K562 (cell line): Measurements from ENCODE around the gene HELZ2. TPM values are rescaled to one million over a fixed set of nuclear protein-coding genes. Genes with fewer than 3 reads are reported as not detected.

ENCODE experiments used
- ATAC-seq: fragments of 200-7000 bp; cut with Tn5 transposase; 3 replicates; pipeline ENCODE4 v1.9.1; 2020; ENCODE audit warnings: moderate library complexity
- BruUV-seq: library from RNA; stranded (reverse); fragments of 400-500 nt; replicated peaks from 2 replicates; lab custom pipeline; 2021; lab: Mats Ljungman, UMichigan
- CTCF ChIA-PET: fragments of 300-600 bp; formaldehyde crosslinking; extraction: SDS; loops from one replicate; lab custom pipeline; 2021; ENCODE audit warnings: low intra/inter-chr PET ratio; lab: Yijun Ruan, JAX
- POLR2A ChIA-PET: fragments of 300-600, 350-650 bp; sonication (Branson Sonifier 250); formaldehyde crosslinking; extraction: SDS; loops from one replicate; lab custom pipeline; 2021; ENCODE audit warnings: antibody characterized with exemption, inconsistent platforms; lab: Yijun Ruan, JAX
- DNase-seq, 4 experiments: peaks; one replicate each; pipeline versions ENCODE4 v3.0.0 to v3.0.0-alpha.2; 2011 to 2018; ENCODE audit warnings: low spot score in 3 of 4, mixed read lengths in 3 of 4; ENCODE audit errors: extremely low read depth in 1 of 4
- FAIRE-seq: peaks from 2 replicates; lab custom pipeline; 2011; peaks lifted over from hg19 to GRCh38; lab: Jason Lieb, UNC
- H2AFZ ChIP-seq: 2 replicates; pipeline ENCODE4 v1.6.0; 2011; ENCODE audit warnings: low read depth, low read length, control low read depth, inconsistent platforms
- H3K27ac ChIP-seq: fragments of 200-600 bp; 3 replicates; pipeline ENCODE4 v1.8.0; 2011; ENCODE audit warnings: low read depth, mild to moderate bottlenecking, control low read depth, inconsistent platforms, low read length, moderate library complexity, mixed read lengths; ENCODE audit errors: extremely low read depth
- H3K27me3 ChIP-seq, 2 experiments: fragments of 300-600 bp in 1 of 2; 2 replicates in 1 of 2; 3 replicates in 1 of 2; pipeline versions ENCODE4 v1.6.0 to v1.8.0; 2011; ENCODE audit warnings: inconsistent platforms in 2 of 2, low read length in 2 of 2, mild to moderate bottlenecking in 1 of 2, mixed read lengths in 1 of 2, moderate library complexity in 1 of 2; ENCODE audit not compliant: control insufficient read depth in 2 of 2, insufficient read depth in 2 of 2
- H3K36me3 ChIP-seq: fragments of 300-600 bp; 3 replicates; pipeline ENCODE4 v1.8.0; 2011; ENCODE audit warnings: mild to moderate bottlenecking, low read length, inconsistent platforms; ENCODE audit not compliant: control insufficient read depth, insufficient read depth
- H3K4me1 ChIP-seq, 2 experiments: fragments of 200-600 bp in 1 of 2; replicated peaks in 1 of 2; 2 replicates in 1 of 2; 3 replicates in 1 of 2; pipeline versions ENCODE4 v1.5.1 to v1.8.0; 2011; ENCODE audit warnings: inconsistent platforms in 2 of 2, low read length in 2 of 2, mild to moderate bottlenecking in 1 of 2, mixed read lengths in 1 of 2, moderate library complexity in 1 of 2; ENCODE audit not compliant: control insufficient read depth in 2 of 2, insufficient read depth in 2 of 2
- H3K4me2 ChIP-seq: 2 replicates; pipeline ENCODE4 v1.6.1; 2011; ENCODE audit warnings: low read length, control low read depth, inconsistent platforms, mixed read lengths; ENCODE audit not compliant: insufficient read depth
- H3K4me3 ChIP-seq: fragments of 200-600 bp; sonication (generic), shearing (Covaris generic); 2 replicates; pipeline ENCODE4 v1.5.1; 2016; ENCODE audit warnings: control low read depth, inconsistent platforms
- H3K79me2 ChIP-seq: fragments of 200-600 bp; 3 replicates; pipeline ENCODE4 v1.8.0; 2011; ENCODE audit warnings: low read length, inconsistent platforms; ENCODE audit not compliant: control insufficient read depth, insufficient read depth
- H3K9ac ChIP-seq, 2 experiments: 2 replicates each; pipeline versions ENCODE4 v1.6.0 to v1.6.1; 2011; ENCODE audit warnings: low read depth in 2 of 2, low read length in 2 of 2, control low read depth in 1 of 2, inconsistent platforms in 1 of 2, mild to moderate bottlenecking in 1 of 2, mixed read lengths in 1 of 2; ENCODE audit not compliant: insufficient read depth in 1 of 2
- H3K9me1 ChIP-seq: one replicate; pipeline ENCODE4 v1.6.0; 2011; ENCODE audit warnings: inconsistent platforms, mild to moderate bottlenecking, low read length, moderate library complexity; ENCODE audit not compliant: control insufficient read depth, insufficient read depth
- H3K9me3 ChIP-seq: replicated peaks from 2 replicates; pipeline ENCODE4 v1.5.1; 2011; ENCODE audit warnings: low read depth, low read length, inconsistent platforms; ENCODE audit not compliant: control insufficient read depth, insufficient read depth
- H4K20me1 ChIP-seq: replicated peaks from 2 replicates; pipeline ENCODE4 v1.6.1; 2011; ENCODE audit warnings: low read length, inconsistent platforms, mixed read lengths; ENCODE audit not compliant: control insufficient read depth, insufficient read depth
- POLR2G ChIP-seq: fragments of 200-400 bp; formaldehyde crosslinking; IDR thresholded peaks from 2 replicates; pipeline ENCODE4 v1.6.1; 2017; ENCODE audit warnings: low read depth, mild to moderate bottlenecking, antibody characterized with exemption, low read length, moderate library complexity
- SNIP1 ChIP-seq: fragments of 450-650 bp; IDR thresholded peaks from 2 replicates; pipeline ENCODE4 v1.7.1; 2017; ENCODE audit warnings: low read depth, mild to moderate bottlenecking
- WGBS: fragments of 100-300 bp; shearing (Covaris generic); methylation state at CpG from one replicate; pipeline ENCODE4 v1.1.6; 2016; ENCODE audit warnings: low coverage, mixed read lengths; ENCODE audit not compliant: insufficient coverage; ENCODE audit errors: missing lambda C conversion rate; 5-methylcytosine and 5-hydroxymethylcytosine counted together
- in situ Hi-C: fragments of 300-500 bp; cut with MboI; formaldehyde crosslinking; loops from 4 replicates; pipeline ENCODE4 v1.15.0; 2018; ENCODE audit warnings: inconsistent platforms, mixed read lengths
- intact Hi-C: fragments of 100-400 bp; cut with micrococcal nuclease; formaldehyde crosslinking; loops from 2 replicates; pipeline ENCODE4 v1.14.2; 2022
- polyA plus RNA-seq, 8 experiments: library from polyadenylated mRNA; depleted of rRNA in 4 of 8; stranded (reverse) in 5 of 8; unstranded in 3 of 8; fragments of >200 nt; fragmentation: Nextera tagmentation in 2 of 8; fragmentation: Illumina TruSeq in 1 of 8; extraction: Ambion mirVana in 2 of 8; extraction: Trizol in 1 of 8; gene quantifications; 2 replicates each; pipeline versions ENCODE4 v1.2.1 to v1.2.3, GENCODE V29; 2011 to 2014; ENCODE audit warnings: inconsistent platforms in 1 of 8, missing spikeins in 1 of 8
- total RNA-seq, 7 experiments: library from RNA; depleted of rRNA in 6 of 7; stranded (reverse); fragments of >200 nt in 6 of 7; fragmentation: Illumina TruSeq in 2 of 7; extraction: Trizol in 2 of 7; gene quantifications; 2 replicates each; pipeline versions ENCODE4 v1.2.1 to v1.2.3, GENCODE V29; 2011 to 2021; ENCODE audit warnings: low replicate concordance in 1 of 7

The HELZ2 gene
- total and polyA plus RNA-seq, 9 of the 15 experiments (the other 6 are each of a cell fraction or from before 2014, with no cell fraction given) = 0.03 to 7.8 (median 2.9) TPM; not detected in 1

DNA sequence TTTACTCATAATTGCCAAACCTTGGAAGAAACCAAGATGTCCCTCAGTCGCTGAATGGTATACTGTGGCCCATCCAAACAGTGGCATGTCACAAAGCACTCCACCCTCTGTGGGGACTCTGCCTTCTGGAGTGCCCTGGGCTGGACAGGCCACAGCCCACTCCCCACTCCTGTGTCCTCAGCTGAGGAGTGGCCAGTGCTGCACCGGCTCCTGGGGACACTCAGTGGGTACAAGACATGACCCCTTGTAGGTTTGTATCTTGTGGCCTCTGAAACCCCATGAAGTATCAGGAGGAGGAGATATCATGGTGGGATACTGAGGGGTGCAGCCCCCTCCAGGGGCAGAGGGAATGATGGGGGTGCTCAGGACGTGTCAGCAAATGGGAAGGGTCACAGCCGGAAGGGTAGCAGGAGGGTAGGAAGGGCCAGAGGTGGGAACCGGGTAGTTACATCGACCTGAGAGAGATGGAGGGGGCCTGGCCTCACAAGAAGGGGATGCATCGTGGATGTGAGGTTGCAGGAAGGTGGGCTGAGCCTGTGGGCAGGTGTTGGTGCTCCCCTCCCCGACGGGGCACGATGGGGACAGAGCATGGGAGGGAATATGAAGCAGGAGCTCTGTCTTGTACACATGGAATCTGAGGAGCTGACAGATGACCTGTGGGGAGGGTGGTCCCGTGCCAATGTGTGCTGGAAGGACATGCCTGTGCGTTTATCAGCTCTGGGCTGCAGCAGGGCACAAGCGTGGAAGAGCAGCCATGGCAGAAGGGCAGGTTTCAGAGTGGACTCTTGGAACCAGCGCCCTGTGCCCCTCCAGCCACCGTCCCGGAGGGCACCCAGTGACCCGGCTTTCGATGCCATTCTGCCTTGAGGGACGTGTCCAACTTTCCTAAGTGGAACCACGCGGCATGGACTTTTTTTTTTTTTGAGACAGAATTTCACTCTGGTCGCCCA, 11.9 kb upstream of the HELZ2 start:
- Histone ChIP-seq H3K27ac (no peak overlapping the region), H3K4me1 (peaks cover 0 to 33% of the 10 kb centered on the region in 2 experiments; a peak in 3 of 5 replicates), H3K4me2 (no peak overlapping the region), H3K9me1 (no peaks in the 10 kb centered on the region), H3K9ac (peak overlapping the region in 1 of 2 experiments; percentile 17; a peak in 1 of 4 replicates), H3K27me3 (peaks cover 0 to 14% of the 10 kb centered on the region in 2 experiments; a peak in 2 of 5 replicates), H3K36me3 (peaks cover 16% of the 10 kb centered on the region; the same call in 1 of the 3 replicates), H4K20me1 (no peaks in the 10 kb centered on the region), H3K9me3 (no peaks in the 10 kb centered on the region), H3K4me3 (no peak overlapping the region), H2AFZ (no peak overlapping the region), H3K79me2 (no peaks in the 10 kb centered on the region)
- ATAC-seq (no peak), FAIRE-seq (no peak), DNase-seq (no peak)
- BruUV-seq = no TSS peak
- ChIA-PET POLR2A (interaction anchor here (0.6 to 0.9 kb wide), 2 partner anchors 9 to 366 kb away, joined by 4 read pairs; no protein-coding TSS in a partner anchor), CTCF (no interaction called here)
- 12% methylated on average over 21 of the region's 22 CpGs for WGBS
- in situ Hi-C loops (no loop called here), intact Hi-C loops (no loop called here)
- TF ChIP-seq POLR2G (0 out of 2 replicates have a peak, but pooled peaks have one; percentile 7), SNIP1 (no peak)
